Upper lobe of right lung (tissue), 1 donor: ENCODE results near the gene TMEM40. TPM values are rescaled to one million over a fixed set of nuclear protein-coding genes. Genes with fewer than 3 reads are reported as not detected.

Experiments
- ATAC-seq: fragments of 200-7000 bp; cut with Tn5 transposase; one replicate; pipeline ENCODE4 v1.9.1; 2020; ENCODE audit warnings: mild to moderate bottlenecking, moderate library complexity
- DNase-seq: peaks from one replicate; pipeline ENCODE4 v3.0.0-alpha.2; 2020
- H3K27ac ChIP-seq: fragments of 200-600 bp; one replicate; pipeline ENCODE4 v1.8.0; 2022
- H3K27me3 ChIP-seq: fragments of 200-600 bp; one replicate; pipeline ENCODE4 v1.8.0; 2022; ENCODE audit warnings: mild to moderate bottlenecking
- H3K36me3 ChIP-seq: fragments of 200-600 bp; one replicate; pipeline ENCODE4 v1.8.0; 2022
- H3K4me1 ChIP-seq: fragments of 200-600 bp; one replicate; pipeline ENCODE4 v1.8.0; 2022
- H3K4me3 ChIP-seq: fragments of 200-600 bp; one replicate; pipeline ENCODE4 v1.8.0; 2022; ENCODE audit warnings: mild to moderate bottlenecking
- H3K9me3 ChIP-seq: fragments of 200-600 bp; one replicate; pipeline ENCODE4 v1.8.0; 2022
- intact Hi-C: fragments of 100-400 bp; cut with DNase I; formaldehyde crosslinking; loops from one replicate; pipeline ENCODE4 v1.11.0; 2022
- total RNA-seq: library from RNA; stranded (reverse); fragmentation: NEBNext Ultra II Directional; extraction: Animal tissue kit (Norgen Biotek cat#: 25700); gene quantifications from one replicate; pipeline ENCODE4 v1.2.1, GENCODE V29; 2021
- TF ChIP-seq, protein P1 (sequence below): fragments of 200-600 bp; IDR thresholded peaks from one replicate; pipeline ENCODE4 v1.8.0; 2022; ENCODE audit warnings: antibody characterized with exemption
- donor health status: DM: no; HTN: yes; CAD: no; lungs with severe emphysema.

TMEM40 gene
- total RNA-seq, 1 donor from 2014 or later = not detected

GRCh38 chr3:12768579-12769527 is 9.8 kb upstream of the TMEM40 start:
- H3K36me3 ChIP-seq = no peaks in the 10 kb centered on the region
- peak; percentile 76 for DNase-seq
- TF ChIP-seq, protein P1, sequence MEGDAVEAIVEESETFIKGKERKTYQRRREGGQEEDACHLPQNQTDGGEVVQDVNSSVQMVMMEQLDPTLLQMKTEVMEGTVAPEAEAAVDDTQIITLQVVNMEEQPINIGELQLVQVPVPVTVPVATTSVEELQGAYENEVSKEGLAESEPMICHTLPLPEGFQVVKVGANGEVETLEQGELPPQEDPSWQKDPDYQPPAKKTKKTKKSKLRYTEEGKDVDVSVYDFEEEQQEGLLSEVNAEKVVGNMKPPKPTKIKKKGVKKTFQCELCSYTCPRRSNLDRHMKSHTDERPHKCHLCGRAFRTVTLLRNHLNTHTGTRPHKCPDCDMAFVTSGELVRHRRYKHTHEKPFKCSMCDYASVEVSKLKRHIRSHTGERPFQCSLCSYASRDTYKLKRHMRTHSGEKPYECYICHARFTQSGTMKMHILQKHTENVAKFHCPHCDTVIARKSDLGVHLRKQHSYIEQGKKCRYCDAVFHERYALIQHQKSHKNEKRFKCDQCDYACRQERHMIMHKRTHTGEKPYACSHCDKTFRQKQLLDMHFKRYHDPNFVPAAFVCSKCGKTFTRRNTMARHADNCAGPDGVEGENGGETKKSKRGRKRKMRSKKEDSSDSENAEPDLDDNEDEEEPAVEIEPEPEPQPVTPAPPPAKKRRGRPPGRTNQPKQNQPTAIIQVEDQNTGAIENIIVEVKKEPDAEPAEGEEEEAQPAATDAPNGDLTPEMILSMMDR = no peak
- intact Hi-C loops = no loop called here
- peak; percentile 56 for ATAC-seq
- H3K4me1 ChIP-seq = no peaks in the 10 kb centered on the region
- no peaks in the 10 kb centered on the region for H3K27me3 ChIP-seq
- no peak overlapping the region for H3K4me3 ChIP-seq
- H3K27ac ChIP-seq = no peak overlapping the region
- no peaks in the 10 kb centered on the region for H3K9me3 ChIP-seq

- DNase-seq (no peak), ATAC-seq (no peak)
- Histone ChIP-seq H3K4me3 (no peak overlapping the region), H3K4me1 (no peaks in the 10 kb centered on the region), H3K9me3 (no peaks in the 10 kb centered on the region), H3K27me3 (no peaks in the 10 kb centered on the region), H3K36me3 (no peaks in the 10 kb centered on the region), H3K27ac (no peak overlapping the region)
- TF ChIP-seq, protein P1 = no peak
- intact Hi-C loops = no loop called here
Observed at GRCh38 chr3:12766541-12766940, 7.5 kb upstream of the TMEM40 start.

GRCh38 chr3:12764171-12764776 is 5.2 kb upstream of the TMEM40 start:
- ATAC-seq = no peak
- H3K9me3 ChIP-seq = no peaks in the 10 kb centered on the region
- DNase-seq = peak; percentile 2

DNA sequence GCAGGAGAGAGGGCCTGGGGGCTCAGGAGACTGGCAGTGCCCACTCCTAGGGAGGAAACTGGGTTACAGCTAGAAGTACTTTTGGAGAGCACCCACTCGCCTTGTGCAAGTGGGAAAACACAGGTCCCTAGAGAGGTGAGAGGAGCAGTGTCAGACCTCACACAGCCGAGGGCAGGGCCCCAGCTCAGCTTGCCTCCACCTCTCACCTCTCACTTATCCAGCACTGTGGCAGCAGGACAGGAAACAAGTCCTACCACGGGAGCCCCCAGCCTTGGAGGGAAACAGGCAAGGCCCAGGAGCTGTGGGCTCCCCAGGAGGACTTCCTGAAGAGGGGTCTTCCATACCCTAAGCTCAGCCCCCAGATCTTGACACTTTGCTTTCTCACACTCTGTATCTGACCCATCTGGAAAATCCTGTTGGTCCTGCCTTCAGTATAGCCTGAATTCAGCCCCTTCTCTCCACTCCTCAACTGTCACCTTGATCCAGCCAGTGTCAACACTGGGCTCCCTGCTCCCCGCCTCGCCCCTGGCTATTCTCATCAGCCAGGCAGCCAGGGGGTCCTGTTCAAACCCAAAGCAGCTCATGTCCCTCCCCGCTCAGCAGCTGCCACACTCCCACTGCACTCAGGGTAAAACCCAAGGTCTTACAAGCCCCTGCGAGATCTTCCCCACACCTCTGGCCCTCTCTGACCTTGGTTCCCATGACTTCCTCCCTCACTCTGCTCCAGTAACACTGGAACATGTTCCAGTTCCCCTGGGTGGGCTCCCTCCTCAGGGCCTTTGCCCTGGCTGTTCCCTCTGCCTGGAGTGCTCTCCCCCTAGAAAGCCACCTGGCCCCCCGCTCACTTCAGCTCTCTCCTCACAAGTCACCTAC is 870 bp upstream of the TMEM40 start:
- H3K4me1 ChIP-seq = peaks cover 10% of the 10 kb centered on the region
- TF ChIP-seq, protein P1 = no peak
- H3K9me3 ChIP-seq = no peaks in the 10 kb centered on the region
- H3K4me3 ChIP-seq = no peak overlapping the region
- H3K27ac ChIP-seq = no peak overlapping the region
- DNase-seq (peak; percentile 47), ATAC-seq (no peak)
- H3K27me3 ChIP-seq = no peaks in the 10 kb centered on the region
- H3K36me3 ChIP-seq = no peaks in the 10 kb centered on the region
- intact Hi-C loops = no loop called here

More at GRCh38 chr3:12764171-12764776, 5.2 kb upstream of the TMEM40 start:
- Histone ChIP-seq H3K36me3 (no peaks in the 10 kb centered on the region), H3K27ac (no peak overlapping the region), H3K27me3 (no peaks in the 10 kb centered on the region), H3K4me3 (no peak overlapping the region), H3K4me1 (no peaks in the 10 kb centered on the region)
- TF ChIP-seq, protein P1 = no peak
- intact Hi-C loops = no loop called here

GRCh38 chr3:12758025-12758781 is 856 bp downstream of the TMEM40 start:
- intact Hi-C loops = no loop called here
- ATAC-seq (peak; percentile 75), DNase-seq (no peak)
- Histone ChIP-seq H3K4me3 (no peak overlapping the region), H3K27me3 (no peaks in the 10 kb centered on the region), H3K36me3 (no peaks in the 10 kb centered on the region), H3K27ac (peak overlapping the region; percentile 67), H3K9me3 (no peaks in the 10 kb centered on the region), H3K4me1 (peaks cover 10% of the 10 kb centered on the region)
- TF ChIP-seq, protein P1 = peak; percentile 11
